ENCODE measurements around the gene TRPM3.
"Not testable (repeated sequence)": the region's sequence is repeated elsewhere in the genome, so short reads cannot be mapped to it uniquely, and the experiment has no call there.

Gene TRPM3

GRCh38 chr9:70639853-70640814 lies 481.3 kb downstream of the TRPM3 start:
- DNase-seq, result peak in 1 of 2 donors; percentile 28

- DNase-seq, result no peak
Measured at GRCh38 chr9:70635790-70636189, 485.6 kb downstream of the TRPM3 start.

- no peak for DNase-seq
Measured at GRCh38 chr9:70634696-70635095, 486.7 kb downstream of the TRPM3 start.

- no peak for DNase-seq
Measured at GRCh38 chr9:70630971-70631370, 490.4 kb downstream of the TRPM3 start.

GRCh38 chr9:70629080-70629685 lies 492.2 kb downstream of the TRPM3 start:
- DNase-seq, result not testable (repeated sequence)

- DNase-seq, result no peak
Measured at GRCh38 chr9:70625078-70625477, 496.3 kb downstream of the TRPM3 start.

- no peak for DNase-seq
Measured at GRCh38 chr9:70618784-70619183, 502.6 kb downstream of the TRPM3 start.

GRCh38 chr9:70617033-70617828 lies 504.2 kb downstream of the TRPM3 start:
- DNase-seq, result no peak

- no peak for DNase-seq
Measured at GRCh38 chr9:70616228-70616990, 505.0 kb downstream of the TRPM3 start.

- no peak for DNase-seq
Measured at GRCh38 chr9:70615464-70616138, 505.8 kb downstream of the TRPM3 start.

- no peak for DNase-seq
Measured at GRCh38 chr9:70614786-70615463, 506.5 kb downstream of the TRPM3 start.

GRCh38 chr9:70613024-70613768 lies 508.2 kb downstream of the TRPM3 start:
- no peak for DNase-seq

GRCh38 chr9:70610287-70610644 lies 511.2 kb downstream of the TRPM3 start:
- DNase-seq, result no peak

- no peak for DNase-seq
Measured at GRCh38 chr9:70609542-70610286, 511.7 kb downstream of the TRPM3 start.

- no peak for DNase-seq
Measured at GRCh38 chr9:70609011-70609410, 512.4 kb downstream of the TRPM3 start.

GRCh38 chr9:70607926-70608325 lies 513.5 kb downstream of the TRPM3 start:
- DNase-seq, result peak in 1 of 2 donors; percentile 55

- no peak for DNase-seq
Measured at GRCh38 chr9:70607329-70607728, 514.1 kb downstream of the TRPM3 start.

- no peak for DNase-seq
Measured at GRCh38 chr9:70603020-70603411, 518.4 kb downstream of the TRPM3 start.

GRCh38 chr9:70602321-70603019 lies 519.0 kb downstream of the TRPM3 start:
- peak; percentile 50 to 63 for DNase-seq
